Measurements from ENCODE around the gene VMP1. TPM values are rescaled to one million over a fixed set of nuclear protein-coding genes. Genes with fewer than 3 reads are reported as not detected.
"Not testable (repeated sequence)": the region's sequence is repeated elsewhere in the genome, so short reads cannot be mapped to it uniquely, and the experiment has no call there.

Gene VMP1
- total RNA-seq, 1 donor from 2014 or later: 126 TPM

DNA sequence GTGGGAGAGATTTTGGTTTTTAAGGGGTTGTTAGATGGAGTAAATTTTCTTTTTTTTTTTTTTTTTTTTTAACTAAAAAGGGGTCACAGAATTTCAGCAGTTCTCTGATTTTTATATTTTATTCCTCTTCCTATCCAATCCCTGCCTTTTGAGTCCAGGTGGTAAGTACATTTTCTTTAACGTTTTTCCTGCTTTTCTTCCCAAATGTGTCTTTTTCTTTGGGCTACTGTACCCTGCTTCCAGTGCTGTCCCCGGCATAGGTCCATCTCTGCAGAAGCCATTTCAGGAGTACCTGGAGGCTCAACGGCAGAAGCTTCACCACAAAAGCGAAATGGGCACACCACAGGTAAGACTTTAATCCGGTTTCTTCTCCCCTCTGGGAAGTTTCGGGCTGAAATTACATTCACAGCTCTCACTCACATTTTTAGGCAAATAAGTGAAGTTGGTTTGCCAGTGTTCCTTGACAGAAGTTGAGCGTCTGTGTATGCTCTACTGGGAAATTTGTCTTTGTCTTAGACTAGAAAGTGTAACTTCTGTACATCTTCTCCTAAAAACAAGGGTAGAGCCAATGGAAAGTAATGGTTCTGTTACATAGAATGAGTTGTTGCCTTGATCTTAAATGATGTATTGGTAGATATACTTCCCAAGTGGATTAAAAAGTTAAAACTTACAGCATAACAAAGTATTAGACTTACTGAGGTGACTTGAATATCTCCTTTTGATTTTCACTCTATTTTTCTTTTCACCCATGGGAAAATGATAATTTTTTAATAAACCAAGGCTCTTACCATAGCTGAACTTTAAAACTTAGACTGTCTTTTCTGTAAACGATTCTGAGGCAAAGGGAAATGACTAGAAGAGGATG lies 130.8 kb downstream of the VMP1 start:
- DNase-seq (ENCODE audit: low read depth in 2 of 2): peak; percentile 40 to 52

DNA sequence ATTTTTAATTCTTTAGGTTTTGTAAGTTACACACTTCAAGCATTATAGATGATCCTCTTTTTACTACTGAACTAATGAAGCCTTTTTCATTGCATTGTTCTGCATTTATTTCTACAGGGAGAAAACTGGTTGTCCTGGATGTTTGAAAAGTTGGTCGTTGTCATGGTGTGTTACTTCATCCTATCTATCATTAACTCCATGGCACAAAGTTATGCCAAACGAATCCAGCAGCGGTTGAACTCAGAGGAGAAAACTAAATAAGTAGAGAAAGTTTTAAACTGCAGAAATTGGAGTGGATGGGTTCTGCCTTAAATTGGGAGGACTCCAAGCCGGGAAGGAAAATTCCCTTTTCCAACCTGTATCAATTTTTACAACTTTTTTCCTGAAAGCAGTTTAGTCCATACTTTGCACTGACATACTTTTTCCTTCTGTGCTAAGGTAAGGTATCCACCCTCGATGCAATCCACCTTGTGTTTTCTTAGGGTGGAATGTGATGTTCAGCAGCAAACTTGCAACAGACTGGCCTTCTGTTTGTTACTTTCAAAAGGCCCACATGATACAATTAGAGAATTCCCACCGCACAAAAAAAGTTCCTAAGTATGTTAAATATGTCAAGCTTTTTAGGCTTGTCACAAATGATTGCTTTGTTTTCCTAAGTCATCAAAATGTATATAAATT lies 132.3 kb downstream of the VMP1 start:
- peak; percentile 31 to 37 for DNase-seq (ENCODE audit: low read depth in 2 of 2)

DNA sequence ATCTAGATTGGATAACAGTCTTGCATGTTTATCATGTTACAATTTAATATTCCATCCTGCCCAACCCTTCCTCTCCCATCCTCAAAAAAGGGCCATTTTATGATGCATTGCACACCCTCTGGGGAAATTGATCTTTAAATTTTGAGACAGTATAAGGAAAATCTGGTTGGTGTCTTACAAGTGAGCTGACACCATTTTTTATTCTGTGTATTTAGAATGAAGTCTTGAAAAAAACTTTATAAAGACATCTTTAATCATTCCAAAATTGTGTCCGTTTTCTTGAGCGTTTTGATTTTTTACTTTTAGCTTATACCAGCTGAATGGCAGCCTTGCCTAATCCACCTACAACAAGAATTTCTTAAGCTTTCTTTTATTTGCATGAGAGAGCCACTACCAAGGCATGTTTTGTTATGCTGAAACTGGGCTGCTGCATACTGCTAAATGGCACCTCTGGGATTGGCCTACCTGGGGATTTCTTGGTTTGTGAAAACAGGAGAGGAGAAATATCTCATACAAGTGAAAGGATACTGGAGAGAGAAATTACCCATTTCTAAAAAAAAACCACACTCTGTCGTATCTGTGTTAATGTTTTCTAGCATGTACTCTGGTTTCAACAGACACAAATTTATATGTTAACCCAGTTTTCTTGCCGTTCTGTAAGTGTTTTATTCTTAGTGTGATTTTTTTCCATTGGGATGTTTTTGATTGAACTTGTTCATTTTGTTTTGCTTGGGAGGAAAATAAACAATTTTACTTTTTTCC lies 133.1 kb downstream of the VMP1 start:
- DNase-seq (ENCODE audit: low read depth in 2 of 2): peak; percentile 38 to 40

DNA sequence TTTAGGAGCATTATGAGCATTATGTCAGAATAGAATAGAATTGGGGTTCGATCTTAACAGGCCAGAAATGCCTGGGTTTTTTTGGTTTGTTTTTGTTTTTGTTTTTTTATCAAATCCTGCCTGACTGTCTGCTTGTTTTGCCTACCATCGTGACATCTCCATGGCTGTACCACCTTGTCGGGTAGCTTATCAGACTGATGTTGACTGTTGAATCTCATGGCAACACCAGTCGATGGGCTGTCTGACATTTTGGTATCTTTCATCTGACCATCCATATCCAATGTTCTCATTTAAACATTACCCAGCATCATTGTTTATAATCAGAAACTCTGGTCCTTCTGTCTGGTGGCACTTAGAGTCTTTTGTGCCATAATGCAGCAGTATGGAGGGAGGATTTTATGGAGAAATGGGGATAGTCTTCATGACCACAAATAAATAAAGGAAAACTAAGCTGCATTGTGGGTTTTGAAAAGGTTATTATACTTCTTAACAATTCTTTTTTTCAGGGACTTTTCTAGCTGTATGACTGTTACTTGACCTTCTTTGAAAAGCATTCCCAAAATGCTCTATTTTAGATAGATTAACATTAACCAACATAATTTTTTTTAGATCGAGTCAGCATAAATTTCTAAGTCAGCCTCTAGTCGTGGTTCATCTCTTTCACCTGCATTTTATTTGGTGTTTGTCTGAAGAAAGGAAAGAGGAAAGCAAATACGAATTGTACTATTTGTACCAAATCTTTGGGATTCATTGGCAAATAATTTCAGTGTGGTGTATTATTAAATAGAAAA lies 133.8 kb downstream of the VMP1 start:
- DNase-seq (ENCODE audit: low read depth in 2 of 2): peak; percentile 51 to 54

DNA sequence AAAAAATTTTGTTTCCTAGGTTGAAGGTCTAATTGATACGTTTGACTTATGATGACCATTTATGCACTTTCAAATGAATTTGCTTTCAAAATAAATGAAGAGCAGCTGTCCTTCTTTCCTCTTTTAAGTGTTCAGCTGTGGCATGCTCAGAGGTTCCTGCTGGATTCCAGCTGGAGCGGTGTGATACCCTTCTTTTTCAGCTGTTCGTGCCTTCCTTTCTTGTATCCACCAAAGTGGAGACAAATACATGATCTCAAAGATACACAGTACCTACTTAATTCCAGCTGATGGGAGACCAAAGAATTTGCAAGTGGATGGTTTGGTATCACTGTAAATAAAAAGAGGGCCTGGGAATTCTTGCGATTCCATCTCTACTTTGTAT lies 134.4 kb downstream of the VMP1 start:
- DNase-seq (ENCODE audit: low read depth in 2 of 2): not testable (repeated sequence)

DNA sequence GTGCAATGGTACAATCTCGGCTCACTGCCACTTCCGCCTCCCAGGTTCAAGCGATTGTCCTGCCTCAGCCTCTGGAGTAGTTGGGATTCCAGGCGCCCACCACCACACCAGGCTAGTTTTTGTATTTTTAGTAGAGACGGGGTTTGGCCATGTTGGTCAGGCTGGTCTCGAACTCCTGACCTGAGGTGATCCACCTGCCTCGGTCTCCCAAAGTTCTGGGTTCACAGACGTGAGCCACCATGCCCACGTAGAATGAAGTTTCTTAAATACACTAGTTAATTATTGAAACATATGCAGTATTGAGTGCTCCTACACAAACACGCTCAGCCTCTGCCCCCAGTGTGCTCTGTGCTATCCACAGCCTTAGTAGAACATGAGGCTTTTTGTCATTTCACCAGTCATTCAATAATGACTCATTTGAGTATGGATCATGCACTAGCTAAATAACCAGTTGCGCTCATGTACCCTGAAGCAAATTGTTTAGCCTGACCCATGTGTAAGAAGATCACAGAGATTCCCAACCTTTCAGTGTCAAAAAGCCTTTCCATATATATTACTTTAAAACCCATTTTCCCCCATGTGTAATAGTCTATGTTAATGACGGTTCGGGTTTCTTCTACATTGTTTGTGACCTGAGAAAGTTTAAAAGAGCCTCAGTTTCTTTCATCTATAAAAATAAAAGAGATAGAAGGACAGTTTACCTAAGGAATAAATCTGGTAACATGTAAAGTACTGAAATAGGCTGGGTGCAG lies 135.6 kb downstream of the VMP1 start:
- peak; percentile 89 to 98 for DNase-seq (ENCODE audit: low read depth in 2 of 2)

GRCh38 chr17:59844884-59845594 lies 137.6 kb downstream of the VMP1 start:
- peak; percentile 35 to 77 for DNase-seq (ENCODE audit: low read depth in 2 of 2)

DNA sequence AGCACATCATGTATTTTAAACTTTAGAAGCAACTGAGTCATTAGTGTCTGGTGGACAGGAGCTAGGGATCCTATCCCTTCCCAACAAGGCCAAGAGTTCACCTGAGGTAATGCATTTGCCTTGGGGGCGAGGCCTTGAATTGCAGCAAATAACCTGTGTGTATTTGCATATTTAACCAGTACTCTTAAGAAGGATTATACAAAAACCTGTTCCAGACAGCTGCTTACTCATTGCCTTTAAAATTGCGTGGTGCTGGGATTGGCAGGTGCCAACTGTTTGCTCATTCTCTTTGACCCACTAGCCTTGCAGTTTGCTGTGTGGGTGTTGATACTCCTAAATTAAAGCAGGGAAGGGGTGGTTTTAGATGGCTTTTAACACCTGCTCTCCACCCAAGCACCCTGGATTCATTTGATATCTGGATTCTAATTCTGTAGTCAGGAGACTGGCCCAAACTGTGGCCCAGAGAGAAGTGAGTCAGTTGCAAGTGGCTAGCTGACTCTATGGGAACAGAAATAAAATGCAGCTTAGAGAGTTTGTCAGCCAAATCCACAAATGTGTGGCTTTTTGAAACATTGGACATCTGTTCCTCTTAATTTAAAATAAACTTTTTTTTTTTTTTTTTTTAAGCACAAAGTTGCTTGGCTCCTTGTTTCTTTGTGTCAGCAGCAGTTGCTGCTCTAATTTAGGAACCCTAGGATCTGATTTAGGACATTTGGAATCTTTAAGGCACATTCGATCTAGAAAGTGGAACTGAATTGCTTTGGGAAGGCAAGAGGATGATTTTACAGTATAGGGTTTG lies 138.3 kb downstream of the VMP1 start:
- peak; percentile 46 to 80 for DNase-seq (ENCODE audit: low read depth in 2 of 2)

DNA sequence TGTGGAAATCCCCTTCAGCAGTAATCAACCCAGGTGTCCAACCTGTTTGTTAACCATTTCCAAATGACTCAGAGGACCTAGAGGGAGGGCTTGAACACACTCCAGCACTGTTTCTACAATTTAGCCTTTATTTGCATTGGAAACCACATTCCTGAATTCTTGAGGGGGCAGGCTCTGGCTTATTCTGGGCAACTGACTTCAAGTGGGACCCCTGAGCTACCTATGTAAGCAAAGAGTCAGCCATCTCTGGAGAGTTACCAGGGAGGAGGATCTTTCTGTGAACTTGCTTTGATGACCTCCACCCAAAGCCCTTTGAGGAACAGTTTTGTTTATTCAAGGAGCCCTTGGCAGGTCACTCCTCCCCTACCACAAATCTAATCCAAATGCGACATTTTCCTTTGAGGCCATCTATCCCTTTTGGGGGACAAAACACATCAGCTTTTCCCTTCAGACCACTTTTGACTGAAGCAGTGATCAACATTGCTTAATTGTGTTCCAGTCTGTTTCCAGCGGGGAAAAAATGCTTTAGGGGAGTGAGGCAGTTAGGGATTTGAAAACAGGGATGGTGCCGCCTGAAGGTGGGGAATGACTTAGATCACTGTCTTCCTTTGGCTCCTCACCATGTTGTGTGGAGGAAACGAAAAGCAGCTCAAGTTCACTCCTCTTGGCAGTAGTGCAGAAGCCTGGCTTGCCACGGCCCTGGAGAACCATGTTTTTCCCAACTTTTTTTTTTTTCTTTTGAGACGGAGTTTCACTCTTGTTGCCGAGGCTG lies 139.1 kb downstream of the VMP1 start:
- DNase-seq (ENCODE audit: low read depth in 2 of 2): peak; percentile 54 to 89

DNA sequence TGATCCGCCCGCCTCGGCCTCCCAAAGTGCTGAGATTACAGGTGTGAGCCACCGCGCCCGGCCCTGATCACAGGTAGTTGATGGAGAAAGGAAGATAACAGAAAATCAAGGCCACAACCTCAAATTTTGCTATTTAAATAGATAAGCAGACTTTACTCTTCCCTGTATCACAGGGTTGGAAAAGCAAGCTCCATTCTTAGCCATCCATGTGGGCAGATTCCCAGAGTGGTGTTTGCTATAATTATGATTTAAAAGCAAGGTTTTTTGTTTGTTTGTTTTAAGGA lies 140.9 kb downstream of the VMP1 start:
- no peak for DNase-seq (ENCODE audit: low read depth in 2 of 2)

GRCh38 chr17:59848778-59849177 lies 141.3 kb downstream of the VMP1 start:
- no peak for DNase-seq (ENCODE audit: low read depth in 2 of 2)

DNA sequence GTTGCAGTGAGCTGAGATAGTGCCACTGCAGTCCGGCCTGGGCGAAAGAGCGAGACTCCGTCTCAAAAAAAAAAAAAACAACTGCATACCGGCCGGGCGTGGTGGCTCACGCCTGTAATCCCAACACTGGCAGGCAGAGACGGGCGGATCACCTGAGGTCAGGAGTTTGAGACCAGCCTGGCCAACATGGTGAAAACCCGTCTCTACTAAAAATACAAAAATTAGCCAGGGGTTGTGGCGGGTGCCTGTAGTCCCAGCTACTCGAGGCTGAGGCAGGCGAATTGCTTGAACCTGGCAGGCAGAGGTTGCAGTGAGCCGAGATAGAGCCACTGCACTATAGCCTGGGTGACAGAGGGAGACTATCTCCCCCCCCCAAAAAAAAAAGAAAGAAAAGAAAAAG lies 142.9 kb downstream of the VMP1 start:
- not testable (repeated sequence) for DNase-seq (ENCODE audit: low read depth in 2 of 2)

GRCh38 chr17:59851439-59852375 lies 144.3 kb downstream of the VMP1 start:
- peak in 1 of 2 donors; percentile 87 for DNase-seq (ENCODE audit: low read depth in 2 of 2)

- not testable (repeated sequence) for DNase-seq (ENCODE audit: low read depth in 2 of 2)
Observed at GRCh38 chr17:59852847-59853167, 145.4 kb downstream of the VMP1 start.

DNA sequence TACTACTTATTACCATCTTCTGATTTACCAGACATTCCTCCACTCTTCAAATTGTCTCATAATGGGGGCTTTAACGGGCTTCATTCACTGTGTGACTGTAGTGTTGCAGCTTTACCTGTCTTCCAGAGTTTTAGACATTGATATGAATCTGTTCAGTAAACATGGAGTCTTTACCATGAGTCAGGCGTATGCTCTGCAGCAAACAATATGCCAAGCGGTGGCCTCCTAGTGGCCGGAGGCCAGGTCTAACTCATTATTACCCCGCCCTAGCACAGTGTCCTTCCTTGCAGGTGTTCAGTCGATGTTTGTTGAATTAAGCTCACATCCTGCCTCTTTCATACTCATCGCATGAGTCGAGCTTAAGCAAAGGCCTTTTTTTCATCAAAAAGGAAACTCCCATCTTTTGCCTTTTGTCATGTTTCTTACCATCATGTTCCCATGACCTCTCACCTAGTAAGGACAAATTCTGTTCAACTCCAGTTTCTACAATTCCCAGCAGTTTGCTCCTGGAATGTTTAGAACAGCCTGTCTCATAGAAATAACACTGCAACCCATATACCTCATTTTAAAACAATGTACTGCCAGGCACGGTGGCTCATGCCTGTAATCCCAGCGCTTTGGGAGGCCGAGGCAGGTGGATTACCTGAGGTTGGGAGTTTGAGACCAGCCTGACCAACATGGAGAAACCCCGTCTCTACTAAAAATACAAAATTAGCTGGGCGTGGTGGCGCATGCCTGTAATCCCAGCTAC lies 145.9 kb downstream of the VMP1 start:
- peak; percentile 54 to 98 for DNase-seq (ENCODE audit: low read depth in 2 of 2)

GRCh38 chr17:59853919-59854729 lies 146.7 kb downstream of the VMP1 start:
- not testable (repeated sequence) for DNase-seq (ENCODE audit: low read depth in 2 of 2)
